Subcutaneous adipose tissue (tissue), 4 donors: ENCODE results near the gene FBXO44. TPM values are rescaled to one million over a fixed set of nuclear protein-coding genes. Genes with fewer than 3 reads are reported as not detected.

Experiments used
- CTCF ChIP-seq: fragments of 450-650 bp; IDR thresholded peaks from one replicate; pipeline ENCODE4 v1.5.1; 2016; ENCODE audit warnings: low read depth, mild to moderate bottlenecking, control low read depth, antibody characterized with exemption, moderate library complexity
- total RNA-seq, 4 donors: library from RNA; depleted of rRNA; stranded (reverse); fragments of >200 nt; gene quantifications; one replicate each; pipeline ENCODE4 v1.1.0, GENCODE V29; 2016

FBXO44 gene
- total RNA-seq, 4 donors from 2014 or later = 6.2 to 13.1 (median 7.8) TPM

GRCh38 chr1:11617314-11617713, 37.4 kb upstream of the FBXO44 start:
- no peak for TF ChIP-seq CTCF

- TF ChIP-seq CTCF = no peak
Observed at GRCh38 chr1:11617741-11618140, 36.9 kb upstream of the FBXO44 start.

- TF ChIP-seq CTCF = no peak
Observed at GRCh38 chr1:11620405-11620804, 34.3 kb upstream of the FBXO44 start.

GRCh38 chr1:11620924-11621323, 33.8 kb upstream of the FBXO44 start:
- TF ChIP-seq CTCF = no peak

GRCh38 chr1:11622398-11622797, 32.3 kb upstream of the FBXO44 start:
- no peak for TF ChIP-seq CTCF

GRCh38 chr1:11623702-11624101, 31.0 kb upstream of the FBXO44 start:
- no peak for TF ChIP-seq CTCF

GRCh38 chr1:11626551-11626950, 28.1 kb upstream of the FBXO44 start:
- TF ChIP-seq CTCF = no peak
